HG03565 (cell line): Measurements from ENCODE around the gene CYP4F12.

Experiments used
- ATAC-seq: cut with Tn5 transposase; IDR thresholded peaks from one replicate; pipeline ENCODE4 v1.9.1; 2021; ENCODE audit warnings: mild to moderate bottlenecking, moderate library complexity; ENCODE audit not compliant: unreplicated experiment

Gene CYP4F12

GRCh38 chr19:15701757-15702533 lies 29.1 kb downstream of the CYP4F12 start:
- ATAC-seq: no peak

DNA sequence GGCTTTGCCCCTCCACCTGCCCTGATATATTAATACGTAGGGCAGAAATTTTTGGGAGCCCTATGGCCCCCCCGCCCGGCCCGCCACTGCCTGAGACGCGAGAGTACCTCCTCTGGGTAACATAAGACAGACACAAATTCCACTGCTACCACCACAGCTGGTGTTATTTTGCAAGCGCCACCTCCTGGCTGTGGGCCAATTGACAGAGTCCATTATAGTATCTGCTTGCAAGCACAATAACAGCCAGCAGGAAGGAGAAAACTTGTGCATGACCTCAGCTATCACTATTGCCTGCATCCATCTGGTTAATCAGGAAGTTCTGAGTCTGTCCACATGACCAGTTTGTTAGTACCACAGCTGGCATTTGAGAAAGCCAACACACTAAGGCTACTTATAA lies 29.6 kb downstream of the CYP4F12 start:
- ATAC-seq: no peak

DNA sequence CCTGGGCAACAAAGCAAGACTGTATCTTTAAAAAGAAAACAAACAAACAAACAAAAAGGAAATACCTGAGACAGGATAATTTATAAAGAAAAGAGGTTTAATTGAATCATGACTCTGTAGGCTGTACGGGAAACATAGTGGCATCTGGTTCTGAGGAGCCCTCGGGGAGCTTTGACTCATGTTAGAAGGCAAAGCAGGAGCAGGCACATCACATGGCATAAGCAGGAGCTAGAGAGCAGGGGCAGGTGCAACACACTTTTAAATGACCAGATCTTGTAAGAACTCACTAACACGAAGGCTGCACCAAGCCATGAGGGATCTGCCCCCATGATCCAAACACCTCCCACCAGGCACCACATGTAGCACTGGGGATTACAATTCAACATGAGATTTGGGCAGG lies 41.8 kb downstream of the CYP4F12 start:
- no peak for ATAC-seq

DNA sequence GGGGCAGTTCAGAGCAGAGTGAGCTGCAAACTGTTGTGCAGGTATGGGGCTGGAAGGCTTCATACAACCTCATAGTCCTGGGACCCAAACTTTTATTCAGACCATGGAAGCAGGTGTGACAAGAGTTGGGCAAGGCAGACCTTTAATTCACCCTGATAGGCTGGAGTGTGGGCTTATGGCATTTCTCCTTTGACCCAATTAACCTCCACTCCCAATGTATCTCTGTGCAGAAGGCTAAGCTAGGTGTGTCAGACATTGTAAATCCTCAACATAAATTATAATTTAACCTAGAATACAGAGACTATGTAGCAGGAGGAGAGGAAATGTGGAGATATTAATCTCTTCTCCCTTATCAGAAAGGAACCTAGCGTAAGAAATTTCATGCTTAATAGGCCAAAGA lies 42.8 kb downstream of the CYP4F12 start:
- ATAC-seq: no peak

DNA sequence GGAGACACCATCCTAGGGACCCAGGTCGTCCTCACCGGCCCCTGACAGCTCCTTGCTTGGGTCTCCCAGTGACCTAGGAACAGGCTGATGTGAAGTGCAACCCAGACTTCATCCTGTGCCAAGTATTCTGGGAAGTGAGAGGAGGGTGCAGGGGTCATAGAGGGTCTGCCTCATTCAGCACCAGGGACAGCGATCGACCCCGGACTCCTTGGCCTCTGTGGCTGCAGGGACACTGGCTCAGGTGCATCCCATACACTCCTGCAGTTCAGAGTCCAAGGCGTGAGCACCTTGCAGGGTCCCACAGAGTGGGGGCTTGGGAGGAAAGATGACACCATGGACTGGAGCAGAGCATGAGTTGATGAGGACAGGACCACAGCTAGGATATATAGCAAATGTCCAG lies 44.9 kb downstream of the CYP4F12 start:
- no peak for ATAC-seq

GRCh38 chr19:15721268-15721667 lies 48.4 kb downstream of the CYP4F12 start:
- ATAC-seq: no peak

DNA sequence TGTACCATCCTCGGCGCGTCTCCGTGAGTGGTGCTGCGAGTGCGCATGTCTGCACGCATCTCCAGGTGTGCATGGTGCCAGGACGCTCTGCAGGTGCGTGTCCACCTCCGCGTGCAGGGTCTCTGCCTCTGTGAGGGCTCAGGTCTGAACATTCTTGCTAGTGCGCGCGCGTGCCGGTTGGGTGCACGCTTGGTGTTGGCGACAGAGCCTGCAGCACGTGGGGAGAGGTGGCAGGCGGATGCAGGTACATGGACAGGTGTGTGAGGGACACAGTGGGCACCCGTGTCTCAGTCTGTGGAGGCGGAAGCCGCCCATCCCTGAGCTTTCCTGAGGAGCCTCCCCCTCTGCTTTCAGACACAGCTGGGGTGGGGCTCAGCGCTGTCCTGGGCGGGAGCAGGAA lies 50.1 kb downstream of the CYP4F12 start:
- no peak for ATAC-seq

- no peak for ATAC-seq
Observed at GRCh38 chr19:15727724-15728123, 54.8 kb downstream of the CYP4F12 start, which contains the start of gene OR10H2. OR10H2 (plus strand) TSS chr19:15728024; CDS start chr19:15728044, 20 bp downstream.

DNA sequence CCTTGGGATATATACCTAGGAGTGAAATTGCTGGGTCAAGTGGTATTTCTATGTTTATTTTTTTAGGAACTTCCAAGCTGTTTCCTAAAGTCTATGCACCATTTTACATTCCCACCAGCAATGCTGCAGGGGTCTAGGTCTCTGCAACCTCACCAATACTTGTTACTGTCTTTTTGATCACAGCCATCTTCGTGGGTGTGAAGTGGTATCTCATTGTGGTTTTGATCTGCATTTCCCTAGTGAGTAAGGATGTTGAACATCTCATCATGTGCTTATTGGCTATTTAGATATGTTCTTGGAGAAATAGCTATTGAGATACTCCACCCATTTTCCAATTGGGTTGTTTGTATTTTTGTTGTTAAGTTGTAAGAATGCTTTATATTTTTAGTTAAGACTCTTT lies 57.7 kb downstream of the CYP4F12 start:
- no peak for ATAC-seq

DNA sequence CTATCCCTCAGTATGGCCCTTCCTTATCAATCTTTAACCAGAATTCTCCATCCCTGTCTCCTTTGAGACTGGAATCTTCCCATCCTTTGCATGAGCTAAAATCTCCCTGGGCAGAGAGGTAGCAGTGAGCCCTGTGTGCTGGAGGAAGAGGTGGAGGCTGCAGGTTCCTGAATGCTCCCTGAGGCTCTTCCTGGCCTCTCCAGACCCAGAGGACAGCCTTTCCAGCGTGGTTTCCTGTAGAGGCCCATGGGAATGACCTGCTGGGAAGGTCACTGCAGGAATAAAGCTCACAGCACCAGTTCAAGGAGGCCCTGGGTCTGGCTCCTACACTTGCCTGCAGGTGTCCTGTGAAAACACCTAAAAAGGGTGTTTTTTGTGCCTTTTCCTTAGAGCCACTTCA lies 59.5 kb downstream of the CYP4F12 start:
- no peak for ATAC-seq

DNA sequence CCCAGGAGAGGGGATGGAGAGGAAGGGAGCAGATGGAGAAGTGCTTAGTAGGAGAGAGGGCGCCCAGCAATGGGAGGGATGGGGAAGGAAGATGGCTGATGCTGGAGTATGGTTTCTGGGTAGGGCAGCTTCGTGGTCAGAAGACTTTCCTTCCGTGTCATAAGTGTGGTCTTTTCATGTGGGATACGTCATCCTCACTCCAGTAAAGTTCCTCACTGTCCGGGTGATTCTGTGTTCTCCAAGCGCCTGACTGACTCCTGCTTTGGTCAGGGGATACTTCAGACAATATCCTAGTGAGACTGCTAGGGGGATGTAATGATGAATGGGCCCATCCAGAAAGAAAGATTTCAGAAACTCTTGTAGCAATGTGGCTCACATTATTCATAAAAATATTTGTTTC lies 61.0 kb downstream of the CYP4F12 start:
- ATAC-seq: no peak

DNA sequence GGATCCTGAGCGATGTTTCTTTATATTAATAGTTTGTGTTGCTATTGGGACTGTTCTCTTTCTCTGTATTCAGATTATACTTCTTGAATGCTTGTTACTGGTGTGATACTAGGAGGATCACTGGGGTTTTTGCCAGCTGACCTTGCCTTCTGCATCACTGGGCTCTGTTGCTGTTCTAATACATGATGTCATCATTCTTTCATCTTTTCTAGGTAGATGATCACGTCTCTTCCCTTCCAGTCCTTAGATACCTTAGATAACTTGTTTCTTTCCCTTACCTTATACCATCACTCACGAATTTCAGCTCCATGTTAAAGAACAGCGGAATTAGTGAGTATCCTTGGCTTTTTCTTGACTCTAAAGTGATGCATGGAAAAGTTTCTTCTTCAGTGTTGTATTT lies 64.8 kb downstream of the CYP4F12 start, which contains the start of gene OR10H3:
Gene OR10H3, plus strand, starts transcription at position 264 of the 400 bp plus-strand sequence. CDS start 3,408 bp downstream, outside the sequence.
- ATAC-seq: no peak

DNA sequence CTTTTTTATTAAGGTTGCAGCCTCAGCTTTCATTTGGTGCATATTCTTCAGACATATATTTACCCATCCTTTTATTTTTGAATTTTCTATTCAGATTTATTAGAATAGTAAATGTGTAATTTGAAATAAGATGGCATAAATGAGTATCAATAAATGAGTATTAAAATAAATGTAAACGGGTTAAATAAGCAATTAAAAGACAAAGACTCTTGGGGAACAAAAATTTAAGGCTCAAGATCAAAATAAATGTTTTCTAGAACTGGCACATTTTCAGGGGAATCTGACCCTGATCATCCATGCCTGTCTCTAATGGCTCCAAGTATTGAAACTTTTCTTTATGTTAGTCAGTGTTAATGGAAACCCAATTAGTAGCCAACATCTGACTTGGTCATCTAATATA lies 67.9 kb downstream of the CYP4F12 start:
- no peak for ATAC-seq
